GM13977 (cell line): ENCODE results near the gene RNF144A.
A peak's percentile ranks its signal among the peaks of the same experiment; 100 is the strongest.
"Not testable (repeated sequence)": the region's sequence is repeated elsewhere in the genome, so short reads cannot be mapped to it uniquely, and the experiment has no call there.

Experiments
- DNase-seq: peaks from one replicate; pipeline ENCODE4 v3.0.0; 2012; ENCODE audit warnings: low spot score
- in situ Hi-C: fragments of 300-500 bp; cut with MboI; formaldehyde crosslinking; loops from one replicate; pipeline ENCODE4 v1.12.0; 2022; ENCODE audit warnings: low sequenced_read_pairs, low pct_unique_long_range_greater_than_20kb, mixed read lengths, inconsistent platforms; ENCODE audit not compliant: unreplicated experiment
- TF ChIP-seq, protein P1 (sequence below): IDR thresholded peaks from 2 replicates; pipeline ENCODE4 v1.5.1; 2012; ENCODE audit warnings: mild to moderate bottlenecking, control low read depth; ENCODE audit not compliant: insufficient read depth; ENCODE audit errors: extremely low read depth, missing control alignments

RNF144A gene

DNA sequence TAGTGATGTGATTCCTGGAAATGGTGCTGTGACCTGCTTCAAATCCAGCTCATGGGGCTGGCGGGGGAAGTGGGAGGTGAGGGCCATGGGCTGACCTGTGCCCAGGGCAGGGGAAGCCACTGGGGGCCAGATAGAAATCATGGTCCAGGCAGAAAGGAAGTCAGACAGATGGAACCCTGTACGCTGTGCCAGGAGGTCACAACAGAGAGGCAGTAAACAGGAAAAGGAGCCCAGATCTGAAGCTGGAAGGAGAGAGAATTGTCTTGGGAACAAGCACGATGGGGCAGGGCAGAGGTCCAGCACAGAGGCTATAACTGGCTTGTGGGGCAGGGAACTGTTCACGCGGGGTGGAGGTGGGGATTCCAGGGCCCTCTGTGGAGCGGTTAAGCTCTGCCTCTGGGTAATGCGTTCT, 76.0 kb downstream of the RNF144A start:
- DNase-seq: no peak
- in situ Hi-C loops: no loop called here
- TF ChIP-seq, protein P1, sequence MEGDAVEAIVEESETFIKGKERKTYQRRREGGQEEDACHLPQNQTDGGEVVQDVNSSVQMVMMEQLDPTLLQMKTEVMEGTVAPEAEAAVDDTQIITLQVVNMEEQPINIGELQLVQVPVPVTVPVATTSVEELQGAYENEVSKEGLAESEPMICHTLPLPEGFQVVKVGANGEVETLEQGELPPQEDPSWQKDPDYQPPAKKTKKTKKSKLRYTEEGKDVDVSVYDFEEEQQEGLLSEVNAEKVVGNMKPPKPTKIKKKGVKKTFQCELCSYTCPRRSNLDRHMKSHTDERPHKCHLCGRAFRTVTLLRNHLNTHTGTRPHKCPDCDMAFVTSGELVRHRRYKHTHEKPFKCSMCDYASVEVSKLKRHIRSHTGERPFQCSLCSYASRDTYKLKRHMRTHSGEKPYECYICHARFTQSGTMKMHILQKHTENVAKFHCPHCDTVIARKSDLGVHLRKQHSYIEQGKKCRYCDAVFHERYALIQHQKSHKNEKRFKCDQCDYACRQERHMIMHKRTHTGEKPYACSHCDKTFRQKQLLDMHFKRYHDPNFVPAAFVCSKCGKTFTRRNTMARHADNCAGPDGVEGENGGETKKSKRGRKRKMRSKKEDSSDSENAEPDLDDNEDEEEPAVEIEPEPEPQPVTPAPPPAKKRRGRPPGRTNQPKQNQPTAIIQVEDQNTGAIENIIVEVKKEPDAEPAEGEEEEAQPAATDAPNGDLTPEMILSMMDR: no peak

DNA sequence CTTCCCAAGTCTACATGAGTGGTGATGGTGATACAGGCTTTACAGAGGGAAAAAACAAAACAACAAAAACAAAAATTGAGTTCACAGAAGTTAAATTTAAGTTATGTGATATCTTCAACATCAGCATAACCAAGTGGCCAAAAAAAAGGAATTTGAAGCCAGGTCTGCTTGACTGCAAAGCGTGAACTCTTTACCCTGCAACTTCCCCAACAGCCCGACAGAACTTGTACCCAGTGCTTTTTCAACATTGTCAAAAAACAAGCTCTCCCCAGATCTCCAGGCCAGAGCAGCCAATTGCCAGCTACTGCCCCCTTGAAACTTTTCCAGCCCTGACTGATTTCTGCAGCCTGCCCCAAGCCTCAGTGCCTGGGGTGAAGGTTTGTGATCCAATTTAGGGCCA, 76.7 kb downstream of the RNF144A start:
- no peak for DNase-seq
- in situ Hi-C loops: no loop called here
- TF ChIP-seq, protein P1: no peak

DNA sequence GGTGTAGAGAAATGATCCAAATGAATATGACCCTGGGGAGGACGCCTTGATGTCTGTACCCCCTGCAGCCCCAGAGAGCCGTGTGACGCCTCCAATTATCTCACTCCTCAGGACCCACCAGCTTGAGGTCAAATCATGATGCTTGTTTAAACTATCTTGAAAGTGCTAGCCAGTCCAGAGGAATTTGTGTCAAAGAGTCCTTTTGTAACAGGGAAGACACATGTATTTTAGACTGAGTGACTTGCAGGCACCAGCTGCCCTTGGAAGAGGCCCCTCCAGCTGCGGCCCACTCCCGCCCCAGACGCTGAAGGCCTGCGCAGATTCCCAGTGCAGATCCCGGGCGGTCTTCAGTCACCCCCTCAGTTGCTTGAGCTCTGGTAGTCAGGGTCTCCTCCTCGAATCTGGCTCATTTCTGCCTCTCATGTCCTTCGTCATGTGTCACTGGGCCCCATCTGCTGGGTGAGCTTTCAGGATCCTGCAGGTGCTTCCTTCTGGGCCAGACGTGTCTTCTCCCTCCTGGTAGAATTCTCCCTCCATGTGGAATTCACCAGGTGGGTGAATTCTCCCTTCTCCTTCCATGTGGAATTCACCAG, 77.4 kb downstream of the RNF144A start:
- TF ChIP-seq, protein P1: no peak
- in situ Hi-C loops: no loop called here
- DNase-seq: no peak

DNA sequence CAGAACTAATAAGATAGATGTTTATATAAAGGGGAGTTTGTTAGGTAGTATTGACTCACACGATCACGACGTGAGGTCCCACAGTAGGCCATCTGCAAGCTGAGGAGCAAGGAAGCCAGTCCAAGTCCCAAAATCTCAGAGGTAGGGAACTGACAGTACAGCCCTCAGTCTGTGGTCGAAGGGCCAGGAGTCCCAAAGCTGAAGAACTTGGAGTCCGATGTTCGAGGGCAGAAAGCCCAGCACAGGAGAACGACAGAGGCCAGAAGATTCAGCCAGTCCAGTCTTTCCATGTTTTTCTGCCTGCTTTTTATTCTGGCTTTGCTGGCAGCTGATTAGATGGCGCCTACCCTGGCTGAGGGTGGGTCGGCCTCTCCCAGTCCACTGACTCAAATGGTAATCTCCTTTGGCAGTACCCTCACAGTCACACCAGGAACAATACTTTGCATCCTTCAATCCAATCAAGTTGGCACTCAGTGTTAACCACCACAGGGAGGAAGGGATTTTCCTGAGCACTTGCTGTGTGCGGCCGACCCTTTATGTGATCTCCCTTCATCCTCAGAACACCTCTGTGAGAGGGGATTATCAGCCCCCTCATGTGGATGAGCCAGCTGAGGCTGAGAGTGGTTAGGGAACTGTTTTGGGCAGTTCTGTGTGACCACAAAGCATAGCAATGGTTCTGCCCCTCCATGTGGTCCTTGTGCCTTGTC, 78.3 kb downstream of the RNF144A start:
- TF ChIP-seq, protein P1: no peak
- no peak for DNase-seq
- in situ Hi-C loops: no loop called here

DNA sequence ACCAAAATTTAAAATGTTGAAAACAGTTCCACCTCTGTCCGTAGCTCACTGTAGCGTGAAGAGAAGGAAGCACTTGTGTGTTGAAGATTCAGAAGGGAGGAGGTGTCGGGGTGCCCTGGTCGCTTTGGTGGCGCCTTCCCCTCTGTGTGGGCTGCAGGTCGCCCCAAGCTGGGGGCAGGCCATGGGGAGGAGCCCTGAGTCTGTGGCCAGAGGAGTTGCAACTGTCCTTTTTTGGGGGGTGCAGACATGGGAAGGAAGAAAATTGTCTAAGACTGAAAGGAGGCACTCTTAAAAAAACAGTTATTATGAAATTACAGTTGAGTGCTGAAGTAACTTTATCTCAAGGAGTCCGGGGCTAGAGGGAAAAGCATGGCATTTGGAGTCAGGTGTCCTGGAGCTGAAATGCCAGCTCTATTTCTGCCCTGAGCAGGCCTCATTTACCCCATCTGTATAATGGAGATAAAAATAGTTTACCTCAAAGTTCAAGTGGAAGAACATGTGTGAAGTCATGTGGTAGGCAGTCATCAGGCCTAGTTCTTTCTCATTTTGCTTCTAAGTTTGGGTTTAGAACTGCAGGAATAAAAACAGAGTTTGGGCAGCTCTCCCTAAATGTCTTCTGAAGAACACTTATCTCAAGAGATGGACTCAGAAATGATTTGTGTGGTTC, 82.1 kb downstream of the RNF144A start:
- DNase-seq: peak; percentile 60
- in situ Hi-C loops: no loop called here

DNA sequence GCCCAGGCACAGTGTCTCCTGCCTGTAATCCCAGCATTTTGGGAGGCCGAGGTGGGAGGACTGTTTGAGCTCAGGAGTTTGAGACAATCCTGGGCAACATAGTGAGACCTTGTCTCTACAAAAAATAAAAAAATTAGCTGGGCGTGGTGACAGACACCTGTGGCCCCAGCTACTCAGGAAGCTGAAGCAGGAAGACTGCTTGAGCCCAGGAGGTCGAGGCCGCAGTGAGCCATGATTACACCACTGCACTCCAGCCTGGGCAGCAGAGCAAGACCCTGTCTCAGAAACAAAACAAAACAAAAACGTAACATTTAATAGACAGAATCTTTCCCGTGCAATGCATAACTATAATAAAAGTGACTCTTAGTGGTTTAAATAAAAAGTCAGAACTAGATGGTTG, 84.2 kb downstream of the RNF144A start:
- in situ Hi-C loops, DNase-seq: not testable (repeated sequence)

More for the DNA sequence above, 82.1 kb downstream of the RNF144A start:
- TF ChIP-seq, protein P1: no peak

DNA sequence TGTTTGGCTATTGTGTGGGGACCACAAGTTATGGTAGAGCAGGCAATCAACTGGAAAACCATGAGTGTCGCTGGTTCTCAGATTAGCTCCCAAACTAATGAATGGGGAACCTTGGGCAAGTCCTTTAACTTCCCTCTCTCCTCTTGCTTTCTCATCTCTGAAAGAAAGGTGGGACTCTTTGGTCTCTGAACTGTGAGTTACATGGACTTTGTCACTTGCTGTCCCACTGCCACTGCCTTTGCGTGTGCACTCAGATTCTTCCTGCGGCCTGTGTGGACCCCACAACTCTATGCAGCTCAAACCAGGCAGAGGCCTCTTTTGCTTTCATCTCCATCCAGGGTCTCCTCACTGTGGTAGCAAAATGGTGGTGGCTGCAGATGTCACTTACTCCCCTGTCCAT, 86.7 kb downstream of the RNF144A start:
- TF ChIP-seq, protein P1: no peak
- in situ Hi-C loops: no loop called here
- no peak for DNase-seq
